ENCODE results near the gene PAXX.

The PAXX gene

DNA sequence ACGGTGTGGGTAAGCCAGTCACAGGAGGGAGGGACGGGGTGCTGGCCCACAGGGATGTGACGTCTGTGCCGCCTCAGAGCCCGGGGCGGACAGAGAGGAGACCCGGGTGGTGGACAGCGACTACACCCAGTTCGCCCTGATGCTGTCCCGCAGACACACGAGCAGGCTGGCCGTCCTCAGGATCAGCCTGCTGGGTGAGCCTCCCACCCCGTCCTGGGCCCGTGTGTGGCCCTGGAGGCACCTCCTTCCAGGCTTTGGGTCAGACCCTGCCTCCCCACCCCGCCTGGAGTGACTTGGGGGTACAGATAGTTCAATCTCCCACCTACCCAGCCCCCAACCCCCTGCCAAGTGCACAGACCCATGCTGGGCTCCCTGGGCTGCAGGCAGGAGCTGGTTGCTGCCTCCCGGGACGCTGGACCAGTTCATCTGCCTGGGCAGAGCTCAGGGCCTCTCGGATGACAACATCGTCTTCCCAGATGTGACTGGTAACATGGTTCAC is 38.4 kb upstream of the PAXX start:
- DNase-seq (ENCODE audit: low read depth), result no peak

DNA sequence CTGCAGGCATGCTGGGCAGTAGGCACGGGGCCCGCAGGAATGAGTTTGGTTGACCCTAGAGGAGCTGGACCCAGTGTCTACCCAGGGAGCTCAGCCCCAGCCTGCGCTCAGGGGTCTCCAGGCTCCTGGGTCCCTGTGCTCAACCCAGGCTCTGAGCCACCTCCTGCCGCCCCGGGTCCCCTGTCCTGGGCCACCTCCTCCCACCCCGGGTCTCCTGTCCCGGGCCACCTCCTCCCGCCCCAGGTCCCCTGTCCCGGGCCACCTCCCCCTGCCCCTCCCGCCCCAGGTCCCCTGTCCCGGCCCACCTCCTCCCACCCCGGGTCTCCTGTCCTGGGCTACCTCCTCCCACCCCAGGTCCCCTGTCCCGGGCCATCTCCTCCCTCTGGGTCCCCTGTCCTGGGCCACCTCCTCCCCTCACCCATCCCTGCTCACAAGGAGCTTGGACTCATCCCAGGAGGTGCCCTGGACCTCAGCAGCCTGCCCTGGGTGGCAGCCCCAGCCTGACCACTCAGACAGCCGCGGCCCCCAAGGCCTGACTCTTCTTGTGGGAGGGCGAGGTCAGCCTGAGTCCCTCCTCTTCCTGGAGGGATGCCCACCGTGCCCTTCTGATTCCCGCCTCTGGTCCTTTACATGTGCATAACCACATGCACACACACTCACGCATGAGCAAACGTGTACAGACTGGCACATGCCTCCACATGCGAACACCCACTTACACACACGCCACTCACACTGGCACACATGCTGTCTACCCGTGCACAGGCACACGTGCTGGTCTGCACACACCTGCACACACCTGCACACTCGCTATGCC is 37.7 kb upstream of the PAXX start:
- DNase-seq (ENCODE audit: low read depth), result no peak

DNA sequence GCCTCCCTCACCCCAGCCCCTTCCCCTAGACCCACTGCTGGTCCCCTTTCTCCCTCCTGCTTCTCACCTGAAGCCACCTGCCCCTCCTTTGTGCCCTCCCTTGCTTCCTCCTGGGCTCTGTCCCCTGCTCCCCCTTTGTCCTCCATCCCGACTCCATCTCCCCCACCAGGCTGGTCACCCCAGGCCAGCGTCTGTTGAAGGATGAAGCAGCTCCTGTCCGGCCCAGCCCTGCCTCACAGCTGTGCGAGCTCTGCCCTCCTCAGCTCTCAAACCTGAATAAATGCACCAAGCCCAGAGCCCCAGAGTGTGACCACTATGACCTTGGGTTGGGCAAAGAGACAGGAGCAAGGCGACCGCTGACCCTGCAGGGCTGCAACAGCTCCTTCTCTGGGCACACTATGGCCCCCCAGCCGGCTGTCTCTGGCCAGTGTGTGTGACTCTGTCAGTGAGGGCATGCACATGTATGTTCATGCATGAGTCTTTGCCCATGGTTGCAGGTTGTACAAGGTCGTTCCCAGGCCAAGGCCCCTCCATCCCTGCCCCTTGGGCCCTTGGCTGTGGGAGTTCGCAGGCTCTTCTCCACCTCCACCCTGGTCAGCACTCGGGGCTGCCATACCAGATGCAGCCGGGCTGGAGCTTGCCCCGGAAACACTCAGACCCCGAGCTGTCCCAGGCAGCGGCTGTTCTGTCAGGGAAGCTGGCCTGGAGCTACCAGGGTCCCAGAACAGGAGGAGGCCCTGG is 36.9 kb upstream of the PAXX start:
- no peak for DNase-seq (ENCODE audit: low read depth)

DNA sequence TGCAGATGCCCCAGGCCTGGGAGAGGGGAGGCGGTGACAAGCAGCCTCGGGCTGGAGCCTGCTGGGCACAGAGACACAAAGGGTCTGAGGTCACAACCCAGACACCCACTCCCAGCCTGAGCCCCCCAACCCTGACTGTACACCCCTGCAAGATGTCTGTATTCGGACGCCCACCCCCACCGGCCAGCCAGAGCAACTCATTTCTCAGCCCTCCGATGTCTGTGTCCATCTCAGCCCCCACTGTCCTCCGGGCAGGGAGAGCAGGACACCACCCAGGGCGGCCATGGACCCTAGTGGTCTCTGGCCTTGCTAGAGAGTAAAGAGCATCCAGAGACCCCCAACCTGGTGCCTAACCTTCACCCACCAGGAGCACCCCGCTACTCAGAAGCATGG is 36.3 kb upstream of the PAXX start:
- DNase-seq (ENCODE audit: low read depth), result no peak

DNA sequence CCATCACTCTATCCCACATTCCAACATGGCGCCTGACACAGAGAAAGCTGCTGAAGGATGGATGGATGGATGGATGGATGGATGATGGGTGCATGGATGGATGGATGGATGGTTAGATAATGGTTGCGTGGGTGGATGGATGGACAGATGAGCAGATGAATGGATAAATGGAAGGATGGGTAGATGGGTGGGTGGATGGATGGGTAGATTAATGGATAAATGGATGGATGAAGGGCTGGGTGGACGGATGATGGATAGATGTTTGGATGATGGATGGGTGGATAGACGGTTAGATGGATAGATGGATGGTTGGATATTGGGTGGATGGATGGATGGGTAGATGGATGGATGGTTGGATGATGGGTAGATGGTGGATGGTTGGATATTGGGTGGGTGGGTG is 35.6 kb upstream of the PAXX start:
- no peak for DNase-seq (ENCODE audit: low read depth)

DNA sequence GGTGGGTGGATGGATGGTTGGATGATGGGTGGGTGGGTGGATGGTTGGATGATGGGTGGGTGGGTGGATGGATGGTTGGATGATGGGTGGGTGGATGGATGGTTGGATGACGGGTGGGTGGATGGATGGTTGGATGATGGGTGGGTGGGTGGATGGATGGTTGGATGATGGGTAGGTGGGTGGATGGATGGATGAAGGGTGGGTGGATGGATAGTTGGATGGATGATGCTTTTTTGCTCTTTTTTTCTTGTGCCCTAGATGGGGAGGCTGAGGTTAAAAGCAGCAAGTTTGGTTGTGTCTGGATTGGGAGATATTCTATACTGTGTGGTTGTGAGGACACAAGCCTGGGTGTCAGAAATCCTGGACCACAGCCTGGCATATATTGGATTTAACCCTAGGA is 34.8 kb upstream of the PAXX start:
- DNase-seq (ENCODE audit: low read depth), result no peak

DNA sequence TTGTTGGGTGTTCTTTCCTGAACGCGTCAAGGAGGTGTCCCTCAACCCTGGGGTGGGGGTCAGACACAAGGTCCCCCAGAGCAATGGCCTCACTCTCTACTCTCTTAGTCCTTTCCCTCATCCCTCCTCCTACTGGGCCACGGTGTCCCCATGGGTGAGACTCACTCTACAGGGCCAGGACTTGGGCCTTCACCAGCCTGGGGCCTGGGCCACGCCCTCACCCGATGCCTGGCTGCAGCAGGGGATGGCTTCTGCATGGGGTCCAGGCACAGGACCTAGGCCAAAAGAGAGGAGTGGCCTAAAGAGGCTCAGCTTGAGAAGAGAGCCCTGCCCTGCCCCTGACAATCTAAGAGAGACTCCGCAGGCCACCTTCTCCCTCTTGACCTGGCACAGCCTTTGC is 34.3 kb upstream of the PAXX start:
- DNase-seq (ENCODE audit: low read depth), result no peak

DNA sequence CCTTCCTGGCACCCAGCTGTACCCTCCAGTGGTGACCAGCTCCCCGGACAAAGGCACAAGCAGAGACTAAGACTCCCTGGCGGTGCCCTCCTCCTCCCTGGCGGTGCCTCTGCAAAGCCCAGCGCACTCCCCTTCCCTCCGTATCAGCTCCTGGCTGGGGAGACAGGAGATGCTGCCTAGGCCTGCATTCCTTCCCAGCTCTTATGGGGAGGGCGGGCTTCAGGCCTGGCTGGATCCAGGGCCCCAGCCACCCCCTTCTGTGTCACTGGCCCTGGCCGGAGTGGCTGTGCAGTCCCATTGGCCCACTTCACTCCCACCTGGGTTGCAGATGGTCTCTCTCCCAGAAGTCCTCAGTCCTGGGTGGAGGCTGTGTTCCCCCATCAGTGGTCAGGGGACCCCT is 33.7 kb upstream of the PAXX start:
- DNase-seq (ENCODE audit: low read depth), result no peak

DNA sequence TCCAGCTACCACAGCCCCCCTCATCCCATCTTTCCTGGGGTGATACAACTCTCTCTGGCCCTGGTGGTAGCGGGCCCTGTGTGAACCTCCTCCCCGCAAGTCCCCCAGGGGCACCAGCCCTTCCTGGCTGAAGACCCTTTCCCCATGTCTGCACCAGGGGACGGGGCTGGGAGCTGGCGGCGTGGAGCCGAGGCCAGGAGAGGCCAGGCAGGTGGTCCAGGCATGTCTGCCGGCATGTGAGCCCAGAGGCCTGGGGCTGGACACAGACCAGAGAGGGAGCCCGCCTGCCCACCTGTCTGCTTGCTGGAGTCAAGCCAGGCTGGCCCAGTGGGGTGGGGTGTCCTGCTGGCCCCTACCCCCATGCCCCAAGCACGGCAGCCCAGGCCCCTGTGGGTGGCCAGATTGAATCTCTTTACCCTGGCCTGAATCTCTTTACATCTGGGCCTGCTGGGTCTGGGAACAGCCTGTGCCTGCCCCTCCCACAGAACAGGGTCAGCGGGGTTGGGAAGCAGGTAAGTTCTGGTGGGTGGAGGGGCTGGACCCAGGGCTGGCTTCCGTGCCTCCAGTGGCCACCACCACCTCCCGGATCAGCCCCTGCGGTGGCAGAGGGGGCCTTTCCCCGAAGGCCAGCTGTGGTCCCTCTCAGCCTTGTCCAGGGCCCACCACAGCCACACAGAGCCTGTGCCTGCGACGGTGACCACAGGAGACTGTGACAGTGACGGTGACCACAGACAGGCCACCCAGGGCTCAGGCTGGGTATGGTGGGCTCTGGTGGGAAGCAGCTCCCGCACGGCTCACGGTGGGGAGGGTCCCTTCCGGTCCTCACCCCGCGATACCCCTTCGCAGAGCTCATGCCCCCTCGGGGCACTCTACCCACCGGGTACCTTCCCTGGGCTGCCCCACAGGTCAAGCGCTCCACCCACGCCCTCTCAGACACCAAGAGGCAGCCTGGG is 33.0 kb upstream of the PAXX start:
- DNase-seq (ENCODE audit: low read depth), result no peak

DNA sequence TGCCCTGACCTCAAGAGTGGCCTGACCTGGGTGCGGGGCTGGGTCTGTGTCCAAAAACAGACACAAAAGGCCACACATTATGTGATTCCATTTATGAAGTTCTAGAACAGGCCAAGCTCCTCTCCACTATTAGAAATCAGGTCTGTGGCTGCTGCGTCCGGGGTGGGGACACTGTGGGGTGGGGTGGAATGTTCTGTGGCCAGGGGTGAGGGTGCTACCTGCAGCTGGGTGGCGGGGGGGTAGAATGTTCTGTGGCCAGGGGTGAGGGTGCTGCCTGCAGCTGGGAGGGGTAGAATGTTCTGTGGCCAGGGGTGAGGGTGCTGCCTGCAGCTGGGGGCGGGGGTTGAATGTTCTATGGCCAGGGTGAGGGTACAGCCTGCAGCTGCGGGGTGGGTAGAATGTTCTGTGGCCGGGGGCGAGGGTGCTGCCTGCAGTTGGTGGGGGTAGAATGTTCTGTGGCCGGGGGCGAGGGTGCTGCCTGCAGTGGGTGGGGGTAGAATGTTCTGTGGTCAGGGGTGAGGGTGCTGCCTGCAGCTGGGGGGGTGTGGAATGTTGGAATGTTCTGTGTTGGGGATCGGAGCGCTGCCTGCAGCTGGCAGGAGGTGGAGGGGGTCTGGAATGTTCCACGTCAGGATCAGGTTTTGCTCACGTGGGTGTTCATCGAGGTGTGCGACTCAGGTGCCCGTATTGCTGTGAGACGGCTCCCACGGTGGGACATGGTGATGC is 31.8 kb upstream of the PAXX start:
- no peak for DNase-seq (ENCODE audit: low read depth)

DNA sequence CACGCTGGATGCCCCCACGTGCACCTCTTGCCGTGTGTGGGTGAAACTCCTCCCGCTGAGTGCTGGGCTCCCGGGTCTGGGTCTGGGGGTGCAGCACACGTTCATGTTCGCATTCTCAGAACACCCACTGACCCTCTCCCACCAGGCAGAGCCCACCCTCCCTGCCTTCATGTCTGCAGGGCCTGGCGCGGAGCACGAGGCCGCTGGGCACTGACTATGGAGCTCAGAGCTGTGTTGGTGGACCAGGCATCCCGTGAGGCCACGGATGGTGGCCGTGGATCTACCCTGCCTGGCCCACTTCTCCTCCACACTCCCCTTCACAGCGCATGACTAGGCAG is 31.3 kb upstream of the PAXX start:
- no peak for DNase-seq (ENCODE audit: low read depth)

DNA sequence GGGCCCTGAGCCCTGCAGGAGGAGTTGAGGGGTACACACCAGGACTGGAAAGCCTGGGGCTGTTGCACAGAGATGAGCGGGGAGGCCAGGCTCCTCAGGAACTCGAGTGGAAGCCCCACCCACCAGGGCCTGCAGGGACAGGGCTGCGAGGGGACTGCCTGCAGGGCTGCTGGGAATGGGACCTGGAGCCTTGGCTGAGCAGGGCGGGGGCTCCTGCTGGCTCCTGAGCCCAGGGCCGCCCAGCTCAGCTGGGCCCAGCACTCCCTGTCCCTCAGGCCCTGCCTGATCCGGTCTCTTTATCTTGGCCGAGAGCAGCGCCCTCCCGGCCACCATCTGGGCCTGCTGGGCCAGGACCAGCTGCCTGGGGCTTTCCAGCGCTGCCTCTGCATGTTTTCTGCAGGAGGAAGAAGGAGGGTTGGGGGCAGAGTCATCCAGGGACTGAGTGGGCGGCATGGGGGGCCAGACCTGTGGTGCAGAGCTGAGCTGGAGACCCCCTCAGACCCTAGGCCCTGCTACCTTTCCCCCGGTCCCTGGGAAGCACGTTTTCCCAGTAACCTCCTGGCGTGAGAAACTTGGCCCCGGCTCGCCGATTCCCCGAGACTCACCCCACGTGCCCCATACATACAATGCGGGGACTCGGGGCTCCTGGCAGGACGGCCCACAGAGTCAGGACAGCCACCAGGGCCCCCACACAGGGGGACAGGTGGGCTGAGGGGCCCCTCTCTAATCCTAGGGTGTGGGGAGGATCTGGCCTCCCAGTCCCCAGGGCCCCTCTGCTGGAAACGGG is 30.8 kb upstream of the PAXX start:
- no peak for DNase-seq (ENCODE audit: low read depth)

DNA sequence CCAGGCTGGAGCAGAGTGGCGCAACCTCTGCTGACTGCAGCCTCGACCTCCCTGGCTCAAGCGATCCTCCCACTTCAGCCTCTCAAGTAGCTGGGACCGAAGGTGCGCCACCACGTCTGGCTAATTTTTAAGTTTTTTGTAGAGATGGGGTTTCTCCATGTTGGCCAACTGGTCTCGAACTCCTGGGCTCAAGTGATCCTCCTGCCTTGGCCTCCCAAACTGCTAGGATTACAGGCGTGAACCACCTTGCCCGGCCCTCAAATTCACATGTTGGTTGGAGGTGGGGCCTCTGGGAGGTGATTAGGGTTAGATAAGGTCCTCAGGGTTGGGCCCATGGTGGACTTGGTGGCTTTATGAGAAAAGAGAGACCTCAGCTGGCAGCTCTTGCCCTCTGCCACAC is 30.1 kb upstream of the PAXX start:
- DNase-seq (ENCODE audit: low read depth), result no peak

DNA sequence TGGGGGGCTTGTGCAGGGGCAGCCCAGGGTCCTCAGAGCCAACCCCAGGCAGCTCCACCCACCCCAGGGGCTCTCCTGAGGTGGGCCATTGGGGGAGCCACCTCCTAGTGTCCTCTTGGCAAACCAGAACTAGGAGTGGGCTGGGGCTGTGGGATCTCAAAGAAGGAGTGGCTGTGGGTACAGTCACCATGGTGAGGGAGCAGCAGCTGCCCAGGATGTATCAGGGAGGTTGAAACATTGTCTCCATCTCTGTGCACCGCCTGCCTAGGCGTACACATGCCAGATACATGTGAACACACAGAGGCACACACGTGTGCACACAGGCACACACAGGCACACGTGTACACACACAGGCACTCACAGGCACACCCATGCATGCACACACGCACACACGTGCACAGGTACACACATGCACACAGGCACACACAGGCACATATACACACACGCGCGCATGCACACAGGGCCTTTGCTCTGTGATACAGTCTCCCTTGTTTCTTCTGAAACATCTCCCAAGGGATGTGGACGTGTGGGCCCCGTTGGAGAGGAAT is 29.4 kb upstream of the PAXX start:
- DNase-seq (ENCODE audit: low read depth), result no peak

DNA sequence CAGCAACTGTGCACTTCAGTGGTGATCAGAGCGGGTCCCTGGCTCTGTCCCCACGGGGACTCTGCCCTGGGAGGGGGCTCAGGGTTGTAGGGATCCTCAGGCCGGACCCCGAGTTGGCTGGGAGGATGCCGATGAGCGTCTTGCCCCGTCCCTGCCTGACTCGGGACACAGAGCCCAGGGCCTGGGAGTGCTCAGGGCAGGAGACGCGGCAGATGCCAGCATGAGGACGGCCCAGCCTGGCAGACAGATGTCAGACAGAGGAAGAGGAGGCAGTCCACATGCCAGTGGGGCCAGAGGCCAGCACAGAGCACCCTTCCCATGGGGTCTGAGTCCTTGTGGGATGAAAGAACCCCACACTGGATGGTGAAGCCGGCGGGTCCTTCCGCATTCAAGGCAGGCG is 28.9 kb upstream of the PAXX start:
- no peak for DNase-seq (ENCODE audit: low read depth)

DNA sequence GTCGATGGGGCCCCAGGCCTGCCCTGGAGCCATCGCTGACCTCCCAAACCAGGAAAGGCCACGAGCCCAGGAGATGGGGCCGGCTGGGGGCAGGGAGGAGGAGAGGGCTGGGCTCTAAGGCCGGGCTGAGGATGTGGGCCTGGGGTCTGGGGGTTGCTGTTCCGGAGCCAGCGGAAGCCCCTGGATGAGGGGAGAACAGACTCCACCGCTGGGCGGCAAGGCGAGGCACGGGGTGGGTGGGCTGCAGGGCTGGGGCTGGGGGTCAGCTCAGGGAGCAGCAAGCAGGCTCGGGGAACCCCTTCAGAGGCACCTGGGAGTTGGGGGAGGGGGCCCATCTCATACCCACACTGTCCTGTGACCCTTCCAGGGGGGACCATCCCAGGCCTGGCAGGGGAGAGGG is 28.5 kb upstream of the PAXX start:
- DNase-seq (ENCODE audit: low read depth), result no peak

DNA sequence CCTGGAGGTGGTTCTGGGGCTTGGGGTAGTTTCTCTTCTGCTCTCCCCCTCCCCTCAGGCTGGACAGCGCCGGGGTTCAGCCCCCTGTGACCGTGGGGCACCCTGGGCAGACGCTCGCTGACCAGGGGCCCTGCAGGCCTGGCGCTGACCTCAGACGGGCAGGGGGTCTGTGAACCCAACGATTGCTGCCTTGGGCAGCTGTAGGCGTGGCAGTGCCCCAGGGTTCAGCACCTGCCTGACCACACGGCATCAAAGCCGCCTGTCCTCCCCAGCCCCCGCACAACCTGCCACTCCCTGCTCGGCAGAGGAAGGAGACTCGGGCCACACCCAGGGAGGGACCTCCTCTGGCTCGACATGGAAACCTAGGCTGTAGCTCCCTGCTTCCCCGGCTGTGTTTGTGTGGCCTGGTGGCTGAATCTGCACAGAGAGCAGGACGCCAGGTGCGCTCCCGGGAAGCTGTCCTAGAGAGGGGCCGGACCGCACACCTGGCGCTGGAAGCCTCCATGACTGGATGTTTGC is 28.0 kb upstream of the PAXX start:
- no peak for DNase-seq (ENCODE audit: low read depth)

DNA sequence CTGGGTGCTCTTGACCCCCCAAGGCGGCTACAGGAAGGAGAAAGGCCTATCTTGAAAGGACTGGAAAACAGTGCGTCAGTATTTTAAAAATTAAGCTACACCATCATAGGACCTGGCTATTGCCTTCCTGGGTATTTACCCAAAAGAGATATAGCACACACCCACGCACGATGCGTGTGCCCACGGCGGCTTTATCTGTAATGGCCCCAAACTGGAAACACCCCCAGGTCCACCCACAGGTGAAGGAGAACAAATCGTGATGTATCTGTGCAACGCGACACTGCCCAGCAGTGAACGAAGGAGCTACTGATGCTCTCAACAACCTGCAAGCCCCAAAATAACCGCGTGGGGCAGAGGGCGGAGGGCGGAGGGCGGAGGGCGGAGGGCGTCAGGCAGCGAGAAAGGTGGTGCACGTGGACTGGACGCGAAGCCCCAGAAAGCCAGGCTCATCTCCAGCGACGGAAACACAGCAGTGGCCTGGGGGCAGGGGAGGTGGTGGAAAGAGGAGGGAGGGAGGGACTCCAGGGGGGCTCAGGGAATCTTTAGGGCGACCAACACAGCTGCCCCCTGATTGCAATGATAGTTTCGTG is 27.3 kb upstream of the PAXX start:
- DNase-seq (ENCODE audit: low read depth), result no peak

DNA sequence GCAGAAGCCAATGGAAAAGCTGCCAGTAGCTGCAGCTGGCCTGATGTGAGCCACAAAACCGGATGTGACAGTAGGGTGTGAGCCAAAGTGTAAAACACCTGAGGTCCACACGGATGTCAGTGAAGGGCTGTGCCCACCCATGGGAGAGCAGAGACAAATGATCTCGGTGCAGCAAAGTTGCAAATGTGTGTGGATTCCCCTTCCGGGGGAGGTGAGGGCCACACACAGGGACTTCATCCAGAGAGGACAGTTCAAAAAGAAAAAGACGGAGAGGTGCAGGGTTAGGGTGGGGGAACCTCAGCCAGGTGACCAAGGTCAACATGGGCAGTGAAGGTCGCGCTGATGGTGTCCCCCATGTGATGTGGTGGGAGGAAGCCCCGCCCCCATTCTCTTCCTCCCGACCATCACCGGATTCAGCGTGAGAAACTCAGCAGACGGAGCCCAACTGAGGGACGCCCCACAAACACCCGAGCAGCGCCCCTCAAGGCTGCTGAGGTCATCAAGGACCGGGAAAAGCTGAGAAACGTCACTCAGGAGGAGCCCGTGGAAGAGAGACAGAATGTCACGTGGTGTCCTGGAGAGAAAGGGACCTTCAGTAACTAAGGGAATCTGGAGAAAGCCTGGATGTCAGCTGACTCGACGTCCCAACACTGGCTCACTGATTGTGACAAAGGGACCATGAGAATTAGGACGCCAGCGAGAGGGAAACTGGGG is 26.3 kb upstream of the PAXX start:
- no peak for DNase-seq (ENCODE audit: low read depth)

All from activated T-helper 9 cell treated with anti-CD3 and anti-CD28 coated beads, Interleukin-2, amount 50 U/mL, for 16 hours (primary cell).